ENCODE data around the gene CD3E. TPM values are rescaled to one million over a fixed set of nuclear protein-coding genes. Genes with fewer than 3 reads are reported as not detected.

The CD3E gene
- total and polyA plus RNA-seq, 9 of the 15 experiments (the other 6 are each of a cell fraction or from before 2014, with no cell fraction given): 0.07 to 0.62 (median 0.19) TPM; not detected in 5

GRCh38 chr11:118321386-118322082, 17.0 kb downstream of the CD3E start (continued):
- TF ChIP-seq, protein P1, sequence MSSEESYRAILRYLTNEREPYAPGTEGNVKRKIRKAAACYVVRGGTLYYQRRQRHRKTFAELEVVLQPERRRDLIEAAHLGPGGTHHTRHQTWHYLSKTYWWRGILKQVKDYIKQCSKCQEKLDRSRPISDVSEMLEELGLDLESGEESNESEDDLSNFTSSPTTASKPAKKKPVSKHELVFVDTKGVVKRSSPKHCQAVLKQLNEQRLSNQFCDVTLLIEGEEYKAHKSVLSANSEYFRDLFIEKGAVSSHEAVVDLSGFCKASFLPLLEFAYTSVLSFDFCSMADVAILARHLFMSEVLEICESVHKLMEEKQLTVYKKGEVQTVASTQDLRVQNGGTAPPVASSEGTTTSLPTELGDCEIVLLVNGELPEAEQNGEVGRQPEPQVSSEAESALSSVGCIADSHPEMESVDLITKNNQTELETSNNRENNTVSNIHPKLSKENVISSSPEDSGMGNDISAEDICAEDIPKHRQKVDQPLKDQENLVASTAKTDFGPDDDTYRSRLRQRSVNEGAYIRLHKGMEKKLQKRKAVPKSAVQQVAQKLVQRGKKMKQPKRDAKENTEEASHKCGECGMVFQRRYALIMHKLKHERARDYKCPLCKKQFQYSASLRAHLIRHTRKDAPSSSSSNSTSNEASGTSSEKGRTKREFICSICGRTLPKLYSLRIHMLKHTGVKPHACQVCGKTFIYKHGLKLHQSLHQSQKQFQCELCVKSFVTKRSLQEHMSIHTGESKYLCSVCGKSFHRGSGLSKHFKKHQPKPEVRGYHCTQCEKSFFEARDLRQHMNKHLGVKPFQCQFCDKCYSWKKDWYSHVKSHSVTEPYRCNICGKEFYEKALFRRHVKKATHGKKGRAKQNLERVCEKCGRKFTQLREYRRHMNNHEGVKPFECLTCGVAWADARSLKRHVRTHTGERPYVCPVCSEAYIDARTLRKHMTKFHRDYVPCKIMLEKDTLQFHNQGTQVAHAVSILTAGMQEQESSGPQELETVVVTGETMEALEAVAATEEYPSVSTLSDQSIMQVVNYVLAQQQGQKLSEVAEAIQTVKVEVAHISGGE (CRISPR knock-in tag; IDR thresholded peaks at IDR 0.05): peak in 1 of 3 experiments; percentile 18; a peak in 1 of 6 replicates
- no peak for TF ChIP-seq ZNF668 (CRISPR knock-in tag; IDR thresholded peaks at IDR 0.05)
- TF ChIP-seq RBM17 (IDR thresholded peaks at IDR 0.05; ENCODE audit: borderline replicate concordance, low read depth, low read length): no peak
- TF ChIP-seq MYC (IDR thresholded peaks at IDR 0.05; ENCODE audit: low read depth, low read length): no peak
- TF ChIP-seq MYC (CRISPR knock-in tag; IDR thresholded peaks at IDR 0.05; ENCODE audit: borderline replicate concordance, low read depth): no peak
- TF ChIP-seq ZNF347 (CRISPR knock-in tag; IDR thresholded peaks at IDR 0.05; ENCODE audit: low read depth): no peak
- no peak for TF ChIP-seq KAT8 (IDR thresholded peaks at IDR 0.05; ENCODE audit: low read depth)
- no peak for TF ChIP-seq NUFIP1 (IDR thresholded peaks at IDR 0.05; ENCODE audit: partially characterized antibody)
- no peak for TF ChIP-seq NFIC (IDR thresholded peaks at IDR 0.05)
- no peak for TF ChIP-seq SFPQ (IDR thresholded peaks at IDR 0.05; ENCODE audit: low read depth, low read length)
- TF ChIP-seq BRF2 (IDR thresholded peaks at IDR 0.05; ENCODE audit: borderline replicate concordance, insufficient read depth, insufficient read length): no peak
- no peak for TF ChIP-seq NONO (IDR thresholded peaks at IDR 0.05; ENCODE audit: low read depth in 2 of 2, low read length in 1 of 2)
- TF ChIP-seq CBFA2T2 (conservative IDR thresholded peaks at IDR 0.05): 0 out of 2 replicates have a peak, but pooled peaks have one; percentile 22
- 0 out of 2 replicates have a peak, but pooled peaks have one; percentile 19 for TF ChIP-seq SOX6 (IDR thresholded peaks at IDR 0.05)
- no peak for TF ChIP-seq NR2F6 (CRISPR knock-in tag; IDR thresholded peaks at IDR 0.05)
- TF ChIP-seq, protein P2, sequence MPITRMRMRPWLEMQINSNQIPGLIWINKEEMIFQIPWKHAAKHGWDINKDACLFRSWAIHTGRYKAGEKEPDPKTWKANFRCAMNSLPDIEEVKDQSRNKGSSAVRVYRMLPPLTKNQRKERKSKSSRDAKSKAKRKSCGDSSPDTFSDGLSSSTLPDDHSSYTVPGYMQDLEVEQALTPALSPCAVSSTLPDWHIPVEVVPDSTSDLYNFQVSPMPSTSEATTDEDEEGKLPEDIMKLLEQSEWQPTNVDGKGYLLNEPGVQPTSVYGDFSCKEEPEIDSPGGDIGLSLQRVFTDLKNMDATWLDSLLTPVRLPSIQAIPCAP (CRISPR knock-in tag; IDR thresholded peaks at IDR 0.05; ENCODE audit: borderline replicate concordance): no peak
- TF ChIP-seq ERF (CRISPR knock-in tag; IDR thresholded peaks at IDR 0.05): no peak
- no peak for TF ChIP-seq MCM5 (IDR thresholded peaks at IDR 0.05; ENCODE audit: low read depth)
- no peak for TF ChIP-seq STAT5B (CRISPR knock-in tag; IDR thresholded peaks at IDR 0.05)
- TF ChIP-seq ZNF778 (CRISPR knock-in tag; IDR thresholded peaks at IDR 0.05): no peak
- TF ChIP-seq HNRNPL (IDR thresholded peaks at IDR 0.05; ENCODE audit: low read depth, low read length): no peak
- no peak for TF ChIP-seq SMARCE1 (IDR thresholded peaks at IDR 0.05)

All from K562 (cell line).